ENCODE results near the gene ANKRD31.

Gene ANKRD31

GRCh38 chr5:75057561-75057960 is 179.1 kb downstream of the ANKRD31 start:
- H3K27ac ChIP-seq: no peak overlapping the region
- TF ChIP-seq CTCF (IDR thresholded peaks at IDR 0.05) (no peak), ZFX (IDR thresholded peaks at IDR 0.05; ENCODE audit: borderline replicate concordance) (no peak)

- no peak overlapping the region for H3K27ac ChIP-seq
- TF ChIP-seq ZFX (IDR thresholded peaks at IDR 0.05; ENCODE audit: borderline replicate concordance) (no peak), CTCF (IDR thresholded peaks at IDR 0.05) (no peak)
Observed at GRCh38 chr5:75055727-75056144, 180.9 kb downstream of the ANKRD31 start.

GRCh38 chr5:75054134-75054930 is 182.3 kb downstream of the ANKRD31 start:
- peak overlapping the region; percentile 37; the same call in 1 of the 2 replicates for H3K27ac ChIP-seq
- no peak for TF ChIP-seq ZFX (IDR thresholded peaks at IDR 0.05; ENCODE audit: borderline replicate concordance)
- no peak for TF ChIP-seq CTCF (IDR thresholded peaks at IDR 0.05)

GRCh38 chr5:75053304-75054133 is 183.2 kb downstream of the ANKRD31 start:
- H3K27ac ChIP-seq: peak overlapping the region; percentile 37; the same call in 1 of the 2 replicates

GRCh38 chr5:75053054-75053303 is 183.7 kb downstream of the ANKRD31 start:
- TF ChIP-seq ZFX (IDR thresholded peaks at IDR 0.05; ENCODE audit: borderline replicate concordance) (no peak), CTCF (IDR thresholded peaks at IDR 0.05) (no peak)
- no peak overlapping the region for H3K27ac ChIP-seq

More at GRCh38 chr5:75053304-75054133, 183.2 kb downstream of the ANKRD31 start:
- TF ChIP-seq ZFX (IDR thresholded peaks at IDR 0.05; ENCODE audit: borderline replicate concordance) (no peak), CTCF (IDR thresholded peaks at IDR 0.05) (peak; percentile 28)

- peak within 1 kb of the TSS; percentile 37; the same call in 1 of the 2 replicates for H3K27ac ChIP-seq
- TF ChIP-seq CTCF (IDR thresholded peaks at IDR 0.05): no peak
- TF ChIP-seq ZFX (IDR thresholded peaks at IDR 0.05; ENCODE audit: borderline replicate concordance): no peak
Observed at GRCh38 chr5:75052192-75053053, 184.3 kb downstream of the ANKRD31 start, which contains the start of gene GCNT4. TSS of gene GCNT4 (minus strand) at chr5:75052558. CDS start at chr5:75030037, 22,521 bp downstream.
